NCI-H1417 treated with DMSO at 0.1 percent for 48 hours (cell line): Measurements from ENCODE around the gene SLA2.
"Not testable (repeated sequence)": the region's sequence is repeated elsewhere in the genome, so short reads cannot be mapped to it uniquely, and the experiment has no call there.

Source experiments
- DNase-seq: peaks from one replicate; lab custom pipeline; 2025; lab: John Stamatoyannopoulos, UW

The SLA2 gene

DNA sequence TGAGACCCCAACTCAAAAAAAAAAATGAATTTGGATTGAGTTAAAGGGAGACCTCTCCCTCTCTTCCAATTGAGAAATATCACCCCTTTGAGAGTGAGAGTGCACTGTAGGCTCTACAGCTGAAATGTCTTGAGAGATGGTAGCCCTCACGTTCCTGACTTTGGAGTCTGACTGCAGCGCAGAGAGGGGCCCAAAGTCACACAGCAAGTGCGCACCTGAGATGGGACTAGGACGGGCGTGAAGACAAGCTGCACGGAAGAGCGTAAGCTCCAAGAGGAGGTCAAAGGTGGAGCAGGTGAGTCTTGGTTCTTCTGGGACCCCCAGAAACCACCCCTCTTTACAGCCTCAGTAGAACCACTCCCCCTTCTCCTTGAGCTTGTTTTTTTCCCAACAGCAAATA, 643 bp downstream of the SLA2 start:
- no peak for DNase-seq

DNA sequence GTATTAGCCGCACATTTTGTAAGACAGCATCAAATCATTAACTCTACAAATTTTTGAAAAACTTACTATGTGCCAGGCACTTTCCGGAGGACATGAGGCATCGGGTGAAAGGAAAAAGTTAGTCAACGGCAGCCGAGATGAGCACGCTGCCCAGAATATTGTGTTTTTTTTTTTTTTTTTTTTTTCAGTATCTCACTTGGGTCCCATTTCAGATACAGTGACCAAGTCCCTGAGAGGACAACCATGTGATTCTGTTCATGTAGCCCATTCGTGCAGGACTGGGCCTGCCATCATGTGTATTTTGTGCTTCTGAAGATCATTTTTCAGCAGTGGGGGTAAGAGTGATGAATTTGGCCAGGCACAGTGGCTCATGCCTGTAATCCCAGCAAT, 1.3 kb downstream of the SLA2 start:
- no peak for DNase-seq

DNA sequence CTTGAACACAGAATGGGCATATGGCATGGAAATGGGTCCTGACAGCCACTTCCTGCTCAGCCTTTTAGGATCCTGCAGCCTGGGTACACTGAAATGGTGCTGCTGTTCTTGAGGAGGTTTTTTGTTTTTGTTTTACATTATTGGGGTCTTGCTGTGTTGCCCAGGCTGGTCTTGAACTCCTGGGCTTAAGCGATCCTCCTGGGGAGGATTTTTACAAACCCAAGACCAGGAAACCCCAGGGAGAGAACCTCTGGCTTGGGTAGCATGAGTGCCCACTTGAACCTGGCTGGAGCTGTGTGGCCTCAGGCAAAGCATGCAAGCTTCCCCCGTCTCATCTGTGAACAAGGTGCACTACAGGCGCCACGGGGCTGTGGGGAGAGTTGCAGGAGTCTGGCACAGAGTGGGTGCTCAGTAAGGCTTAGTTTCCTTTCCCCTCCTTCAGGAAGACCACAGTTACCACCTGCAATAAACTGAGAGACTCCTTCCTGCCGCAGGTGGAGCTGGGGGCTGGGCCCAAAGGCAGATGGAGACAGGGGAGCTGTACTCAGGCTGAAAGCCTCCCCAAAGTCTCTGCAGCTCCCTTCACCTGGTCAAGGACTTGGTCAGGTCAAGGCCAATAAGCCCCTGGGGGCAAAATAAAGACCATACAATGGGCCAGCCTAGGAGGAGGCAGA, 1.8 kb downstream of the SLA2 start:
- DNase-seq: no peak

DNA sequence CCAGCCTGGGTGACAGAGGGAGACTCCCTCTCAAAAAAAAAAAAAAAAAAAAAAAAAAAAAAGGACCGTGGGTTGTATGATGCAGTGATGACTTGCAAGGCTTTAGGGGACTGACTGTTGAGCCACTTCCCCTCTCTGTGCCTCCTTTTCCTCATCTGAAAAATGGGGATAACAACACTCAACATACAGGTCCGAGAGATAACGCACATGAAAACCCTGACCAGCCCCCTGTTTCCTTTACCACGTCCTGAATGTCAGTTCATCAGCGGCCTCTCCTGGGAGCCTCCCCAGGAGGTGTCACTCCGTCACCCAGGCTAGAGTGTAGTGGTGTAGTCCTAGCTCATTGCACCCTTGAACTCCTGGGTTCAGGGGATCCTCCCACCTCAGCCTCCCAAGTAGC, 3.9 kb downstream of the SLA2 start:
- DNase-seq: no peak

DNA sequence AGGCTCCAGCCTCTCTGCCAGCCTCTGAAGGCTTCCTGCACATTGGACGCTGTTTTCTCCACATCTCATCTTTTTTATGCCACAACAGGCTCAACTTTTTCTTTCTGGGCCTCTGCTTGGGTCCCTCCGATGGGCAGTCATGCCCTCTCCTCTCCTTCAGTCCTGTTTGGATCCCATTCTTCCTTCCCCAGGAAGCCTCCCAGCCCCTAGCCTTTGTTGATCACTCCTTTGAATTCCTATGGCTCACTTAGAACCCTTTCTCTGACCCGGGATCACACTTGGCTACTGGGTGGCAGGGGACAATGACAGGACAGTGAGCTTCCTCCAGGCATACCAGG, 4.5 kb downstream of the SLA2 start:
- no peak for DNase-seq

DNA sequence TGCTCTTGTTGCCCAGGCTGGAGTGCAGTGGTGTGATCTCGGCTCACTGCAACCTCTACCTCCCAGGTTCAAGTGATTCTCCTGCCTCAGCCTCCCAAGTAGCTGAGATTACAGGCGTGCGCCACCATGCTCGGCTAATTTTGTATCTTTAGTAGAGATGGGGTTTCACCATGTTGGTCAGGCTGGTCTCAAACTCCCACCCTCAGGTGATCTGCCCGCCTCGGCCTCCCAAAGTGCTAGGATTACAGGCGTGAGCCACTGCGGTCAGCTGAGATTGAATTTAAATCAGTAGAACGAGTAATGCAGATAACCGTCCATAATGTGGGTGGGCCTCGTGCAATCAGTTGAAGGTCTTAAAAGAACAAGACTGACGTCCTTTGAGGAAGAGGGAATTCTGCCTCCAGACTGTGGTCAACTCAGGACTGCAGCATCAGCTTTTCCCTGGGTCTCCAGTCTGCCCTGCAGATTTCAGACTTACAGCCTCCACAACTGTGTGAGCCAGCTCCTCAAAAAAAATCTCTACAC, 7.1 kb downstream of the SLA2 start:
- DNase-seq: not testable (repeated sequence)

DNA sequence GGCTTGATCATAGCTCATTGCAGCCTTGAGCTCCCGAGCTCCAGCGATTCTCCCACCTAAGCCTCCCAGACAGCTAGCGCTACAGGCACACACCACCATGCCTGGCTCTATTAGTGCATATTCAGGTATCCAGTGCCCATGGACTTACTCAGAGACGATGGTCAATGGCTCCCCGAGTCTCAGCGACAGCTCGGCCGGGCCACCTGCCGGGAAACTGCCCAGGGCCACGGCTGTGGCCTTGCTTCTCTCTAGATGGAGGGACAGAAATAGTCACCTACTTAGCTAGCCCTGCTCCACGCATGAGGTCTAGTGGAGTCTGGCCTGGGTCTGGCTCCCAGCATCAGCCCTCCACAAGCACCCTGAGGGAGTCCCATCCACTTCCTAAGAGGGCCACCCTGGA, 11.7 kb downstream of the SLA2 start:
- no peak for DNase-seq

DNA sequence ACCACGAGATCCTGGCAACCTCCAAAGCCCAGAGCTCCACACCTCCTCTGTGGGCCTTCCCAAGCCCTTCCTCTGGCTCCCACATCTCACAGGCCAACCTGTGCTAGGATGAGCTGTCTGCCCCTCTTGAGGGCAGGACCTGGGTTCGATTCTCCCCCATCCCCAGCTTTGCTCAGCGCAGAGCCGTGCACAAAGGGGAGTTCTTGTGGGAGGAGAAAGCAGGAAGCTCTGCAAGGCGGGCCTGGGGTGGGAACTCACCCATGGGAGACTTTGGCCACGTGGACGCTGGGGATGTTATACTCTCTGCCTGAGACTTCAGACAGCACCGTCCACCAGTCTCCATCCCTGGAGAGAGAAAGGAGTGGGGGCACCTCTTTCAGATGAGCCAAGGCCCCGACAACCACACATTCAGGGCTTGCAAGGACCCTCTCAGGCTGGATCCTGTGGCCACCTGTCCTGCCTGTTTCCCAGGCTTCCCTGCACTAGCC, 12.7 kb downstream of the SLA2 start:
- DNase-seq: no peak

DNA sequence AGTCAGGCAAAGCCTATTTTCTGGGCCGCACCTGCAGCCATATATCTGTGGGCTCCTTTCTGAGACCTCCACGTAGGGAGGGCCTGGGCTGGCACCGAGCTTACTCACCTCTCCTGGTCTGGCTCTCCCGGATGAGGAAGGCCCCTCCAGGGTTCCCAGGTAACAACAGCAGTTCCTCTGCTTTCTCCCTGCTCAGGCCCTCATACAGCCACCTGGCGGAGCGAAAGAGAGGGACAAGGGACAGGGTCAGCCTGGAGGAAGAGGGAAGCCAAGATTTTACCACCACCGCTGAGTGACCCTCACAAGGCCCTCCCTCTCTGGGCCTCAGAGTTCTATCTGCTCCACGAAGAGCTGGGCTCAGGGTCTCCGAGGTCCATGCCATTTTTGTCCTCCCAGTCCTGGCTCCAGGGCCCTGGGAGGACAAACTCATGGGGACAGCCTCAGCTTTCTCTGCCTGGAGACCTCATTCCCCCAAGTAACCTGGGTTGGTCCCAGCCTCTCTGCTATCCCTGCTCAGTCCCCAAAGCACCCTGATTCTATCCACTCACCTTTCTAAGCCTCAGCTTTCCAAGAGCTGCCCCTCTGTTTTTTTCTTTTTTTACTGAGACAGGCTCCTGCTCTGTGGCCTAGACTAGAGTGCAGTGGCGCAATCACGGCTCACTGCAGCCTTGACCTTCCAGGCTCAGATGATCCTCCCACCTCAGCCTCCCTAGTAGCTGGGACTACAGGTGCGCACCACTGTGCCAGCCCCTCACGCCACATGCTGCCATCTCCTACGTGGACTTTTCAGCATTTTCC, 13.3 kb downstream of the SLA2 start:
- DNase-seq: no peak

DNA sequence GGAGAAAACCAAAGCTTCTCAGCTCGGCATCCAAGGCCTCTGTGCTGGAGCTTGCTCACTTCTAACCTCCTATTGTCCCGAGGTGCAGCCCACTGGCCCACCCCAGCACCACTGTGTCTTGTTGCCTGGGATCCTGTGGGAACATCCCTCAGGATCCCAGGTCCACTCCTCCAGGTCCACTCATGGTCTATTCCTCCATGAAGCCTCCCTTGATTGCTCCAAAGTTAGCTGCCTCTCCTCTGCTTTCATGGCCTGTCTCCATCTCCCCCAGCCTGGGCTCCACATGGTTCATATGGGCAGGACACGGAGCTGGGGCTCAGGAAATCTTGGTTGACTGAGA, 13.9 kb downstream of the SLA2 start:
- no peak for DNase-seq

DNA sequence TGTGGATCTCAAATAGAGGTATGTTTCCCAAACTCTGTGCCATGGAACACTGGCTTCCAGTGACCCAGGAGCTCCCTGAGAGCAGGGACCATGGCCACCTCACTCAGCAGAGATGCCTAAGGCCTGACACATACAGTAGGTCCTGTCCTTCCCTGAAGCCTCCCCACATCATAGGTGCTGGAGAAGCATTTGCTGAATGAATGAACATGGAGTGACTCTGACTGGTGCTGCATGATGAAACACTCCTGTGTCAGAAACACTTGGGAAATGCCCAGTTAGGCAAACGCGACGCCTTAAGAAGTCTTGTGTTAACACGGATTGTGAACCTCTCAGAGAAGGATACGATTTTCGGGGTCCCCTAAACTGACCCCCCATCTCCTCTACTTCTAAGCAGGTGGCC, 14.3 kb downstream of the SLA2 start:
- DNase-seq: no peak

DNA sequence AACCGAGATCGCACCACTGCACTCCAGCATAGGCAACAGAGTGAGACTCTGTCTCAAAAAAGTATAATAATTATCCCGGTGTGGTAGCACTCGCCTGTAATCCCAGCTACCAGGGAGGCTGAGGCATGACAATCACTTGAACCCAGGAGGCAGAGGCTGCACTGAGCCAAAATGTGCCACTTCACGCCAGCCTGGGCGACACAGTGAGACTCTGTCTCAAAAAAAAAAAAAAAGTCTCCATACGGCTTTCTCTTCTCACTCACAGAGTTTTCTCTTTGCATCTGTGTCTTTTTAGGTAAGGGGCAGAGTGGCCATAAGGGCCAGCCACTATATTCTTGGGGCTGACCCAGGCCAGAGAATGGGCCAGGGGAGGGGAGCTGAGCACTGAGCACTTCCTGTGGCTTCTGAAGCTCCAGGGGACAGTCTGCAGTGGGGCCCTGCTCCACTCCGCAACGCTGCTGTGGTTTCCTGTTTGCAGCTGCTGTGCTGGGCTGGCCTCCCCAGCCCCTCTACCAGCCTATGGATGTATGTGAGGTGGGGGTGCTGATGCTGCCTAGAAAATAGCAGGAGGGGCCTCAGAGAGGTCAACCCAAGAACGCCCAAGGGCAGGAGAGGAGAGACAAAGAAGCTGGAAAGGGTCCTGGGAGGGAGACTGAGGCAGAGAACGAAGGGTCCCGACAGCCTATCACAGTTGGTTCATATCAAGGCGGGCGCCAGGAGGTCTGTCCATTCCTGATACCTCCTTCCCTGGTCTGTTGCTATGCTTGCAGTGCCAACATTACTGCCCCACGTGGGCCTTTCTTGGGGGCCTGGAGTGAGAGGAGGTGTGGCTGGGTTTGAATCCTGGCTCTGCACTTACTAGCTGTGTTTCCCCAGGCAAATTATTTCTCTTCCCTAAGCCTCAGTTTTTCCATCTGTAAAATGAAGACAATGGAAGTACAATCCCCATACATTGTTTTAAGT, 16.0 kb downstream of the SLA2 start:
- no peak for DNase-seq

DNA sequence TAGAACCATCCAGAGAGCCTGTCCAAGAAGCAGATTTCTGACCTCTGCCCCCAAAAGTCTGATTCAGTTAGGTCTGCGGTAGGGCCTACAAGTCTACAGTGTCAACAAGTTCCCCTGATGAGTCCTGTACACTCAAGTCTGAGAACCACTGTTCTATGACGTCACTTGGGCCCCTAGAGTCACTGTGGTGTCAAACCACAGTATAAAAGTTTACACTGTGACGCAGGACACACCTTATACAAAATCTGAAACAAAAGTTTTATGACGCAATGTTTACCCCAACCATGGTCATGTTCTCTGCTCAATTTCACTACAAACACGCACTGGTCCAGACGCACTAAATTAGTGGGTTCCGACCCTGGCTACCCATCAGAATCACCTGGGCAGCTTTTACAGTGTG, 17.9 kb downstream of the SLA2 start:
- DNase-seq: no peak

DNA sequence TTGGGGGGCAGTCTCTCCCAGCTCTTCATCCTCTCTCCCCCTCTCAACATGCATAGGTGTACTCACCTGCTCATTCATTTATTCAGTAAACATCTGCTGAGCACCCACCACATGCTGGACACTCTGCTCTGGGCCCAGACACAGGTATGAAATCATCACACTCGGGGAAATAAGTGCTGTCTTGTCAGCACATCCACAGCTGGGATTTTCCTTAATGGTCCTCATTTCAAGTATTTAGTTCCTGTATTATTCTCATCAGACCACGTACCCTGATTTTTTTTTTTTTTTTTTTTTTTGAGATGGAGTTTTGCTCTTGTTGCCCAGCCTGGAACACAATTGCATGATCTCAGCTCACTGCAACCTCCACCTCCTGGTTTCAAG, 21.1 kb downstream of the SLA2 start:
- no peak for DNase-seq

DNA sequence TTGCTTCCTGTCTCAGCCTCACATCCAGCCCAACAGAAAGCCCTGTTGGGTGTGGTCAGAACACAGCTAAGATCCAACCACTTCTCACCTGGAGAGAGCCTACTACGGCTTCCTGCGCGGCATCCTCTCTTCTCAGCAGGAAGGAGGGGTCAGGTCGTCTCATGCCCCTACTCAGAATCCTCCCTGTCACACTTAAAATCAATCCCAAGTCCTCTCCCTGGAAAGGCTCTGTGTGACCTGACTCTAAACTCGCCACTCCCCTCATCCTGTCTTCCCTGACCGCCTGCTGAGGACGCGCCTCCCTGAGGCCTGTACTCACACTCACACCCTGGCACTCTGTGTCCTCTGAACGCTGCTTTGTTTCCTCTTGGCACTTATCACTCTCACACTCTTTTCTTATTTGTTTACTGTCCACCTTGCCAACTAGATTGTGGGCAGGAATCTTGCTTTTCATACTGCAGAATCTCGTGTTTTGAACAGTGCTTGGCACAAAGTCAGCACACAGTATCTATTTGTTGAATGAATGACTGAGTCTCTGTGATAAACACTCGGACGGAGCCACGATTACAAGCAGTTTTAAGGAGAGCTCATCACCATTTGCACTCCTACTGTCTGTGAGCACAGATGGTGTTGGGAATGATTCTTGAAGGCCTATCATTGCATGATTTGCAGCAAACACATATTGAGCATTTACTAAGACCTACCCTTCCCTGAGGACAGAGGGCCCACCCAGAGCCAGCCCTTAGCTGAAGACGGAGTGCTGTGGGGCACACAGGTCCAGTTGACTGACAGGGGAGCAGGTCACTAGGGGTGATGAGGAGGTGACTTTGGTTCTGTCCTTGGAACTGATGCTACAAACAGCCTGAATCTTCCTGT, 21.7 kb downstream of the SLA2 start:
- no peak for DNase-seq

DNA sequence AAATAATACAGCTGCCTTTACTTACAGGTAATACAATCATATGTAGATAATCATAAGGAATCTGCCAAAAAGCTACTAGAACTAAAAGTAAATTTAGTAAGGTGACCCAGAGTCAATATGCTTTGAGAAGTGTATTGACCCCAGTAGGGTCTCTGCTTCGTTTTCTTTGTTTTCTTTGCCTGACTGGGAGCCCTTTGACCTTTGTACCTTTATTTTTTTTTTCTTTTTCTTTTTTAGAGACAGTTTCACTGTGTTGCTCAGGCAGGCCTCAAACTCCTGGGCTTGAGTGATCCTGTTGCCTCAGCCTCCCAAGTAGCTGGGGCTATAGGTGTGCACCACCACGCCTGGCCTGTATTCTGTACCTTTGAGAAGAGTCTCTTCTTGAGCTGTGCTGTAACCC, 22.6 kb downstream of the SLA2 start:
- no peak for DNase-seq

DNA sequence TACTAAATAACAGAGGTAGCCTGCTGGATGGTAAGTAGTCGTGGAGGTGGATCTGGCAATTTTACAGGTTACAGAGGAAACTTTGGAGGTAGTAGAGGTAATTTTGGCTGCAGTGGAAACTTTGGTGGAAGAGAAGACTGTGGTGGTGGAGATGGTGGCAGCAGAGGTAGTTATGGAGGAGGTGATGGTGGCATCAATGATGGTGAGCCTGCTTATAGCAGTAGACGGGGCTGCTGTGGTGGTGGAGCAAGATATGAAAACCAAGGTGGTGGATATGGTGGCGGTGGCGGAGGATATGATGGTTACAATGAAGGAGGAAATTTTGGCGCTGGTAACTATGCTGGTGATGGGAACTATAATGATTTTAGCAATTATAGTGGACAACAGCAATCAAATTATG, 25.1 kb downstream of the SLA2 start:
- DNase-seq: no peak

DNA sequence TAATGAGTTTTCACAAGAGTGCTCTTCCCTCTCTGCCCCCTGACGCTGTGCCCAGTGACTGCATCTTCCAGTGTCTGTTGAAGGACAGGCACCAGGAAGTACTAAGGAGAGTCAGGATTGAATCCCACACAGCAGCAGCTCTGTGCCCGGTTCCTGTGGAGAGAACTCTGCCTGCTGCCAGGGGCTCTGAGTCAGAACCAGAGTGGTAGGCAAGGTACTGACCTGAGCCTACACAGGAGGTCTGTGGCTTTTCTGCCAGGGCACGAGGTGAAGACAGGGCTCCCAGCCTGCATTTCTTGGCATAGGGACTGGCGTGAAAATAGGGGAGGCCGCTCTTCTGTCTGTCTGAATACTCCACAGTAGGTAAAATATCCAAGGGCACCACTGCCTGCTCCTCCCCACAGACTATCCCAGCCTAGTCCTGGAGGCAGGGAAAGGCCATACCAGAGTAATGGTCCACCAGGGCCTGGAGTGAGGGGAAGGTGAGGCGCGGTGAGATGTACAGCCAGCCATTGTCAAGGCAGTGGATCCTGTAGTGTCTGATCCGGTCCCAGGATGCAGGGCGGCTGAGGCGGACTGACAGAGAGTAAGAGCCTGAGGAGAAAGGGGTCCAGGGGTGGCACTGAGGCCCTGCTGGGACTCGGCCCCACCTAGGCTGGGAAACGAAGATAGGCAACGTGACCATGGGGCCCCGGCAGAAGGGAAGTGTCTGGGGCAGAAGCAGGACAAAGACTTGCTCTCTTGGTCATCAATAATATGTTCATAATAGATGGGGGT, 31.0 kb downstream of the SLA2 start:
- DNase-seq: no peak

DNA sequence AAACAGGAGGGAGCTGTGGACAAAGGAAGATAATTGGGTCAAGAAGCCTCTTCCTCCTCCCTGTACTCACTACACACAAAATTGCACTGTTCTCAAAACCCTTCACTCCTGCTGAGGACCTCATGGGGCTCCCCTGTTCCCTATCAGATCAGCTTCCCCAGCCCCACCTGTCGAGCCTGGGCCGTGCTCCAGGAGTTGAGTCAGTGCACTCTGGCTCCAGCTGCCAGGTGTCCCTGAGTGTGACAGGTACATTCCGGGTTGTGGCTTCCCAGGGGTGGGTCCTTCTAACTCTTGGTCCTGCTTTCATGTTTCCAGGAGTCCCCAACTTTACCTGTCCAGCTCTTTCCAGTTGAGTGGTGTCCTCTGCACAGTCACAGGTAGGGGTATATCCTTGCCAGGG, 32.0 kb downstream of the SLA2 start:
- no peak for DNase-seq

DNA sequence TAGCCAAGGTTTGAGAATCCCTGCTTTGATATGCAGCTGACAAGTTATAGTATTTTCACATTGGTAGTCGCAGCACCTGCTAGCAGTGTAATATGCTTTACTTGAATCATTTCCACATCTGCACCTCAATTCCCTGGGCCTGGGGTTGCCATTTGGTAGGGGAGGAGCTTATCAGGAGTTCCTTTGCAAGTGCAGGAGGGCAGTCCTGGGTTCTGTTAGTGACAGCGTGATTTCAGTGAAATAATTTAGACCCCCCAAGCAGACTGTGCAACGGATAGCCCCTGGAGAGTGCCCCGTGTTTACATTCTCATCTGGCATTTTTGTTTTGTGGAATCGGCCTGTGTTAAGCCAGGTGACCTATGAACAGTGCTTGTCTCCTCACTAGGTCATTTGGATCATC, 34.4 kb downstream of the SLA2 start:
- no peak for DNase-seq

DNA sequence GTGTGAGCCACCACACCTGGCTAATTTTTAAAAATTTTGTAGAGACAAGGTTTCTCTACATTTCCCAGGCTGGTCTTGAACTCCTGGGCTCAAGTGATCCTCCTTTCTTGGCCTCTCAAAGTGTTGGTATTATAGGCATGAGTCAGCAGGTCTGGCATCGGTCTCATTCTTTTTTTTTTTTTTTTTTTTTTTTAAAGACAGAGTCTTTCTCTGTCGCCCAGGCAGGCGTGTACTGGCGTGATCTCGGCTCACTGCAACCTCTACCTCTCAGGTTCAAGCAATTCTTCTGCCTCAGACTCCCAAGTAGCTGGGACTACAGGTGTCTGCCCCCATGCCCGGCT, 37.6 kb downstream of the SLA2 start:
- DNase-seq: not testable (repeated sequence)
